ENCODE measurements around the gene ASTN1.

ASTN1 gene

DNA sequence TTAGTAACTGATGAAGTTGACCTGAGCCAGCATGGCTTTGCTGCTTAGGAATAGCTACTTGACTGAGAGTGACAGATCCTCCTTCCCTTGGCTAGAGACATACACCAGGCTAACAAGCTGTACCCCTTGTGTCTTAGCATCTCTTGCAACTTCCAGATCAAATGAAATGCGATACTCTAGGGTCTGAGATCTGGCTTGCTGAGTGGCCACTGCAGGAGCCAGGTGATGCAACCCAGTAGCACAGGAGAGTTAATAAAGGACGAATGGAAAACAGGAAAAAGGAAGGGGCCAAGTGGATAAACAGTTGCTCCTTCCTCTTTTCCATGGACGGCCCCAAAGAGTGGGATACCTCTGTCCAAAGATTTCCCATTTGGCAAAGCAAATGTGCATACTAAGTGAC lies 38.2 kb downstream of the ASTN1 start:
- TF ChIP-seq SUZ12 (IDR thresholded peaks at IDR 0.05; ENCODE audit: extremely low read depth, insufficient read depth, insufficient read length) (no peak), YY1 (IDR thresholded peaks at IDR 0.05; ENCODE audit: insufficient read depth, insufficient read length) (no peak), ZNF274 (IDR thresholded peaks at IDR 0.05; ENCODE audit: low read depth, low read length) (no peak)
- DNase-seq (ENCODE audit: low read depth, low spot score), result no peak

DNA sequence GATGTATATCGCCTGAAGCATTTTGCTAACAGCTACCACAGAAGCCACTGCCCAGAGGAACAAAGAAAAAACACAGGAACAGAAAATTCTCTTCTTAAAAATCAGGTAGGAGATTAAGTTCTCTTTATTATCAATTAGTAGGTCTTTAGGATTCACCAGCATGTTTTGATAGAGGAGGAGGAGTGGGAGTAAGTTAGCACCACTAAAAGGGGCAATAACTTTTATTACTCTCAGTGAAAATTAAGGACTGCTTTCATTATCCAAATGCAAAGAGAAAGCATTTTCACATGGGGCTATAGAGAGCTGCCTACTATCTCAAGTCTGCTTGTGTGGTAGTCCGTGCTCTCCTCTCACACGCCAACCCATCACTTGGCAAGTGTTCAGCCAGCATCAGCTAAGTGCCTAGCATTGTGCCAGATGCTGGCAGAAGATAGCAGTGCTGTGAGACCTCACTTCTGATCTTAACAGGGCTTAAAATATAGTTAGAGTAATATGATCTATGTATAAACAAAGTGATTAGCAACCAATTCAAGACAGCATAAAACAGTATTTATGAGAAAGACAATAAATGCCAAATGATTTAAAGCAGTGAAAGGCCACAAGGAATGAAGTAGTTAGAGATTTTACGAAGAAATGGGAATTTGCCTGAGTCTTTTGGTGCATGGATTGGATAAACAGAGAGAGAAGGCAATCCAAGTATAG lies 39.8 kb downstream of the ASTN1 start:
- no peak for DNase-seq (ENCODE audit: low read depth, low spot score)
- H3K36me3 ChIP-seq (ENCODE audit: insufficient read depth, insufficient read length, low read length), result no peaks in the 10 kb centered on the region
- H3K4me3 ChIP-seq (ENCODE audit: insufficient read length, low read depth), result no peak overlapping the region
- H3K9ac ChIP-seq (ENCODE audit: insufficient read length, low read depth), result no peak overlapping the region
- TF ChIP-seq SUZ12 (IDR thresholded peaks at IDR 0.05; ENCODE audit: extremely low read depth, insufficient read depth, insufficient read length), result no peak
- H3K9me3 ChIP-seq (ENCODE audit: insufficient read depth, low read length), result no peaks in the 10 kb centered on the region
- H3K27me3 ChIP-seq (ENCODE audit: insufficient read depth, insufficient read length), result no peaks in the 10 kb centered on the region
- no peaks in the 10 kb centered on the region for H3K4me1 ChIP-seq (ENCODE audit: insufficient read depth, insufficient read length)

More for the DNA sequence above, 38.2 kb downstream of the ASTN1 start:
- H3K27me3 ChIP-seq (ENCODE audit: insufficient read depth, insufficient read length), result no peaks in the 10 kb centered on the region
- H3K4me3 ChIP-seq (ENCODE audit: insufficient read length, low read depth), result no peak overlapping the region
- no peak overlapping the region for H3K9ac ChIP-seq (ENCODE audit: insufficient read length, low read depth)
- no peaks in the 10 kb centered on the region for H3K9me3 ChIP-seq (ENCODE audit: insufficient read depth, low read length)
- no peaks in the 10 kb centered on the region for H3K36me3 ChIP-seq (ENCODE audit: insufficient read depth, insufficient read length, low read length)
- H3K4me1 ChIP-seq (ENCODE audit: insufficient read depth, insufficient read length), result no peaks in the 10 kb centered on the region

DNA sequence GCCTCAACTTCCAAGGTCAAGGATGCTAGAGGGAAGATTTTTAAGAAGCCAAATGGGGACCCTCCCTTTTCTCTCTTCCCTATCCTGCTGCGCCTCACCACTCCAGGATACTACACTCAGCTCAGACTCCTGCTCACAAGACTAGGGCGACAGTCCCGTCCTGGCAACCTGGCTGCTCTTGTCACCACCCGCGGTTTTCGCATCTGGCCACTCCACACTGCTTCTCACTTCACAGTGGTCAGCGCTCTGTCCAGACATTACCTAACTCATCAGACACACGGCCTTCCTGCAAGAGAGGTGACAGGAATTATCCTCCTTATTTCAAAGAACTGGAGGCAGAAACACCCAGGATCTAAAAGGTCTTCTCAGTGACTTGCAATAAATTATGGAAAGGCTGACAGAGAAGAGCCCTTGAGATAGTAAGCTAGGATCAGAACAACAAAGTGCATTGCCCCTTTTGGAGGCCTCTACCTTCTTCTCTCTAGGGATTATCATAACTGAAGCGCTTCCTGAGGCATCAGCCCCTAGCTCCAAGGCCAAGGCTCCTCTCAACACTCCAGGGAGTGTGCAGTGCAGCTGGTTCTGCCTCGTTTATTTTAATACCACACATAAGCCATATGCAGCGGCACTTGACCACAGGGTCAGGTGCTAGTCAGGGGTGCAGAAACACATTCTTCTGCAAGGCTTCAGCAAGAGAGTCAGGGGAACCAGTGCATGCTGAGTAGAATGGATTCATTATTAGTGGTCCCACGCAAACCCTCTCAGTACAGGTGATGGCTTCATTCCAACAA lies 41.9 kb downstream of the ASTN1 start:
- Histone ChIP-seq H3K9me3 (ENCODE audit: insufficient read depth, low read length) (no peaks in the 10 kb centered on the region), H3K4me3 (ENCODE audit: insufficient read length, low read depth) (no peak overlapping the region), H3K36me3 (ENCODE audit: insufficient read depth, insufficient read length, low read length) (no peaks in the 10 kb centered on the region), H3K9ac (ENCODE audit: insufficient read length, low read depth) (no peak overlapping the region), H3K4me1 (ENCODE audit: insufficient read depth, insufficient read length) (no peaks in the 10 kb centered on the region), H3K27me3 (ENCODE audit: insufficient read depth, insufficient read length) (no peaks in the 10 kb centered on the region)
- DNase-seq (ENCODE audit: low read depth, low spot score), result no peak
- TF ChIP-seq SUZ12 (IDR thresholded peaks at IDR 0.05; ENCODE audit: extremely low read depth, insufficient read depth, insufficient read length), result no peak
- no peak for TF ChIP-seq YY1 (IDR thresholded peaks at IDR 0.05; ENCODE audit: insufficient read depth, insufficient read length)

DNA sequence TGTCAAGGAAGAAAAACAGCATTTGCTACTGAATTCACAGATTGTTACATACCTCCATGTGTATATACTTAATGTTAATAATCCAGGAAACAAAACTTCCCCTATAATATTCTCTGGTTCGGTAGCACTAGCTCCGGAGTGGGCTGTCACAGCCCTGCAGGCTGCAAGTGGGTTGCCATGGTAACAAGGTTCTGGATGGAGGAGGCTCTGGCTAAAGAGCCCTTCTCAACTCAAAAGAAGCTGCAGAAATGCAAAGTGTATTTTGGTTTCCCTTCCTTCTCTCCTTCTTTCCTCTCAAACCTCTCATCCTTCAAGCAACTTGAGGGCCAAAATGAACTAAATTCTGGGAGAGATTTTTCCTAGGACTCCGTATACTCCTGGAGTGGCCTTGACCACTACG lies 45.2 kb downstream of the ASTN1 start:
- Histone ChIP-seq H3K9ac (ENCODE audit: insufficient read length, low read depth) (no peak overlapping the region), H3K27me3 (ENCODE audit: insufficient read depth, insufficient read length) (no peaks in the 10 kb centered on the region), H3K4me3 (ENCODE audit: insufficient read length, low read depth) (no peak overlapping the region), H3K36me3 (ENCODE audit: insufficient read depth, insufficient read length, low read length) (no peaks in the 10 kb centered on the region), H3K4me1 (ENCODE audit: insufficient read depth, insufficient read length) (no peaks in the 10 kb centered on the region), H3K9me3 (ENCODE audit: insufficient read depth, low read length) (no peaks in the 10 kb centered on the region)
- DNase-seq (ENCODE audit: low read depth, low spot score), result no peak
- TF ChIP-seq SUZ12 (IDR thresholded peaks at IDR 0.05; ENCODE audit: extremely low read depth, insufficient read depth, insufficient read length), result no peak
- no peak for TF ChIP-seq YY1 (IDR thresholded peaks at IDR 0.05; ENCODE audit: insufficient read depth, insufficient read length)
- TF ChIP-seq ZNF274 (IDR thresholded peaks at IDR 0.05; ENCODE audit: low read depth, low read length), result no peak

DNA sequence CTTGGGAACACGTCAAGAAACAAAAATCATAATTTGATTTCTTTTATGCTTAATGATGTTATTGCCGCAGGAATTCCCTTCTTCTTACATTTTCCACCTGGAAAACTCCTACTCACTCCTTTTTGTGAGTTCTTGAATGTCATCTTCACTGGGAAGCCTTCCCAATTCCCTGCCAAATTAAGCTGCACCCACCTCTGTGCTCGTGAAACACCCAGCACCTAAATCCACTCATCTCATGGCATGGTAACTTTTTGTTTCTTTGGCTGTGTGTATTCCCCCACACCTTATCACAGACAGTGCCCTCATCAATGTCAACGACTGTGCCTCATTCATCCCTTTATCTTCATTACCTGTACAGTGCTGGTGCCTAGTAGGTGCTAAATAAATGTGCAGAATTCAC lies 45.6 kb downstream of the ASTN1 start:
- Histone ChIP-seq H3K9ac (ENCODE audit: insufficient read length, low read depth) (no peak overlapping the region), H3K4me1 (ENCODE audit: insufficient read depth, insufficient read length) (no peaks in the 10 kb centered on the region), H3K4me3 (ENCODE audit: insufficient read length, low read depth) (no peak overlapping the region), H3K27me3 (ENCODE audit: insufficient read depth, insufficient read length) (no peaks in the 10 kb centered on the region), H3K36me3 (ENCODE audit: insufficient read depth, insufficient read length, low read length) (no peaks in the 10 kb centered on the region), H3K9me3 (ENCODE audit: insufficient read depth, low read length) (no peaks in the 10 kb centered on the region)
- no peak for DNase-seq (ENCODE audit: low read depth, low spot score)
- TF ChIP-seq ZNF274 (IDR thresholded peaks at IDR 0.05; ENCODE audit: low read depth, low read length), result no peak
- TF ChIP-seq YY1 (IDR thresholded peaks at IDR 0.05; ENCODE audit: insufficient read depth, insufficient read length), result no peak
- TF ChIP-seq SUZ12 (IDR thresholded peaks at IDR 0.05; ENCODE audit: extremely low read depth, insufficient read depth, insufficient read length), result no peak

DNA sequence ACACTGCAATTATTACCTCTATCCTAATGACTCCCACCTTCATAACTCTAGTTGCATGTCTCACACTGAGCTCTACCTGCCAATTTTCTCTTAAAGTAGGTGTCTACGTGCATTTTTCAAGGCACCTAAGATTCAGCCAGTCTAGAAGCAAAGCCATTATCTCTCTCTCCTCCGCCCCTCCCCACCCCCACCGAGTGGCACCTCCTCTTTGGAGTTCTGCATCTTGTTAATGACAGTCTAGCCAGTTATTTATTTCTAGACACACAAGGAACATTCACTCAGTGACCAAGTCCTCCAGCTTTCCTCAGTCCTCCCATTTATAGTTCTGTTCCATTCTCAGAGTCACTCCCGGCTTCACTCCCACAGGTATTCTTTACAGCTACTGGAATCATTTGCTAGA lies 47.6 kb downstream of the ASTN1 start:
- no peaks in the 10 kb centered on the region for H3K4me1 ChIP-seq (ENCODE audit: insufficient read depth, insufficient read length)
- DNase-seq (ENCODE audit: low read depth, low spot score), result no peak
- no peaks in the 10 kb centered on the region for H3K36me3 ChIP-seq (ENCODE audit: insufficient read depth, insufficient read length, low read length)
- H3K9me3 ChIP-seq (ENCODE audit: insufficient read depth, low read length), result no peaks in the 10 kb centered on the region
- H3K4me3 ChIP-seq (ENCODE audit: insufficient read length, low read depth), result no peak overlapping the region
- no peaks in the 10 kb centered on the region for H3K27me3 ChIP-seq (ENCODE audit: insufficient read depth, insufficient read length)
- no peak for TF ChIP-seq YY1 (IDR thresholded peaks at IDR 0.05; ENCODE audit: insufficient read depth, insufficient read length)
- no peak for TF ChIP-seq SUZ12 (IDR thresholded peaks at IDR 0.05; ENCODE audit: extremely low read depth, insufficient read depth, insufficient read length)
- TF ChIP-seq ZNF274 (IDR thresholded peaks at IDR 0.05; ENCODE audit: low read depth, low read length), result no peak
- no peak overlapping the region for H3K9ac ChIP-seq (ENCODE audit: insufficient read length, low read depth)

DNA sequence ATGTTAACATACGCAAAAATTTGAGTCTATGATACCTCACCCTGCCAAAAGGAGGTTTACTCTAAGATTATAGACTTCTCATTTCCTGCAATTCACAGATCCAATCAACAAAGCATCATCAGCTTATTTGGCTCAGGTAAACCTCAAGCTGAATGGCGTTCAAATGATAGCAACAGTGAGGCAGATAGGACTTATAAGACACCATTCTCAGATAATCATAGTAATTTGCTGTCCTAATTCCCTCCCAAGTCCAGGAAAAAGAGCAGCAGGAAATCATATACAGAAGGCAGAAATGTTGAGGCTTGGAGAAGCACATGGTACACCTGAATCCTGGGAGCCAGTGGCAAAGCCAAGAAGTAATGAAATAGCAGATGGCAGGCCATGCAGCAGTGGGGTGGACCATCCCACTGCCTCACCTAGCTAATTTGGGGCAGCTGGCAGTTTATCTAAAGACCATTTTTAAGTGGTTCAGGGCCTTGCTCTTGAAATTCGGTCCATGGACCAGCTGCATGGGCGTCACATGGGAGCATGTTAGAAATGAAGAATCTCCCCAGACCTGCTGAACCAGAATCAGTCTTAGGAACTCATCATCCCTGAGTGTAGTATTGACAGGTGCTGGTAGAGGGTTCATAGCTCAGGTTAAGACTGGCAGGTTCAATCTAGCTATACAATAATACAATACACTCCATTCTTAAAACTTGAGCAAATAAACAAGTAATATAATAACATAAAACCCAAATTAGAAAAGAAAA lies 57.7 kb downstream of the ASTN1 start:
- Histone ChIP-seq H3K27me3 (ENCODE audit: insufficient read depth, insufficient read length) (no peaks in the 10 kb centered on the region), H3K9ac (ENCODE audit: insufficient read length, low read depth) (no peak overlapping the region), H3K9me3 (ENCODE audit: insufficient read depth, low read length) (no peaks in the 10 kb centered on the region), H3K4me1 (ENCODE audit: insufficient read depth, insufficient read length) (no peaks in the 10 kb centered on the region), H3K36me3 (ENCODE audit: insufficient read depth, insufficient read length, low read length) (no peaks in the 10 kb centered on the region), H3K4me3 (ENCODE audit: insufficient read length, low read depth) (no peak overlapping the region)
- no peak for TF ChIP-seq ZNF274 (IDR thresholded peaks at IDR 0.05; ENCODE audit: low read depth, low read length)
- no peak for TF ChIP-seq YY1 (IDR thresholded peaks at IDR 0.05; ENCODE audit: insufficient read depth, insufficient read length)
- no peak for TF ChIP-seq SUZ12 (IDR thresholded peaks at IDR 0.05; ENCODE audit: extremely low read depth, insufficient read depth, insufficient read length)
- no peak for DNase-seq (ENCODE audit: low read depth, low spot score)

Measured in NT2/D1 (cell line).